ENCODE data around the gene MAPKAPK5. TPM values are rescaled to one million over a fixed set of nuclear protein-coding genes. Genes with fewer than 3 reads are reported as not detected.

The MAPKAPK5 gene
- total and polyA plus RNA-seq, 2 donors (not counting 3 experiments of a cell fraction or from before 2014, with no cell fraction given) = 22.8 to 47.1 TPM

DNA sequence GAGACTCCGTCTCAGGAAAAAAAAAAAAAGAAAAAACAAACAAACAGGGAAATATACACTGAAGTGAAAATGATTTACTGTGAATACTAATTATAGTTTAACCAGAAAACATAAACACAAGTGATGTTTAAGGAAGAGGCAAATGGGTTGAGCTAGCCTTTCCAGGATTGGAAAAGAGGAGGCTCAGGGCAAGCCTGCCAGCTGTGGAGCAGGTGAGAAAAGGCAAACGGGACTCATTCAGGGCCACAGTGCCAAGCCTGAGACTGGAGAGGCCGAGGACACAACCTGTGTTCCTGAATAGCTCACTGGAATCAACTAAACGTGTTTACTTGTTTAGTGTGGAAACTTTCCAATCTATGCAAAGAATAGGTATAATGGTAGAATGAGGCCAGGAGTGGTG is 35.7 kb upstream of the MAPKAPK5 start:
- POLR2A ChIA-PET = no interaction called here
- dilution Hi-C loops (cut with MboI; ENCODE audit: extremely low pct_ligation_motif_present, low sequenced_read_pairs) (loop anchor here (25.0 kb wide), 1 partner anchor 119 kb away; the partner anchor contains the start of genes ACAD10 and BRAP), intact Hi-C loops (cut with micrococcal nuclease) (no loop called here)
- TF ChIP-seq JUN (IDR thresholded peaks at IDR 0.05; ENCODE audit: borderline replicate concordance, insufficient read depth, insufficient read length, low read depth) (no peak), GATA2 (IDR thresholded peaks at IDR 0.05; ENCODE audit: insufficient read depth, insufficient read length, low read depth, low read length) (no peak), EZH2 (IDR thresholded peaks at IDR 0.05; ENCODE audit: borderline replicate concordance, low read depth, low read length, severe bottlenecking) (no peak)
- TF ChIP-seq, protein P1, sequence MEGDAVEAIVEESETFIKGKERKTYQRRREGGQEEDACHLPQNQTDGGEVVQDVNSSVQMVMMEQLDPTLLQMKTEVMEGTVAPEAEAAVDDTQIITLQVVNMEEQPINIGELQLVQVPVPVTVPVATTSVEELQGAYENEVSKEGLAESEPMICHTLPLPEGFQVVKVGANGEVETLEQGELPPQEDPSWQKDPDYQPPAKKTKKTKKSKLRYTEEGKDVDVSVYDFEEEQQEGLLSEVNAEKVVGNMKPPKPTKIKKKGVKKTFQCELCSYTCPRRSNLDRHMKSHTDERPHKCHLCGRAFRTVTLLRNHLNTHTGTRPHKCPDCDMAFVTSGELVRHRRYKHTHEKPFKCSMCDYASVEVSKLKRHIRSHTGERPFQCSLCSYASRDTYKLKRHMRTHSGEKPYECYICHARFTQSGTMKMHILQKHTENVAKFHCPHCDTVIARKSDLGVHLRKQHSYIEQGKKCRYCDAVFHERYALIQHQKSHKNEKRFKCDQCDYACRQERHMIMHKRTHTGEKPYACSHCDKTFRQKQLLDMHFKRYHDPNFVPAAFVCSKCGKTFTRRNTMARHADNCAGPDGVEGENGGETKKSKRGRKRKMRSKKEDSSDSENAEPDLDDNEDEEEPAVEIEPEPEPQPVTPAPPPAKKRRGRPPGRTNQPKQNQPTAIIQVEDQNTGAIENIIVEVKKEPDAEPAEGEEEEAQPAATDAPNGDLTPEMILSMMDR (IDR thresholded peaks at IDR 0.05; ENCODE audit: extremely low read depth in 1 of 2, insufficient read depth in 1 of 2, low read depth in 1 of 2, low read length in 2 of 2) = no peak
- Histone ChIP-seq H3K4me1 (ENCODE audit: control insufficient read depth, extremely low read depth, insufficient read depth, low read length) (no peaks in the 10 kb centered on the region), H3K79me2 (ENCODE audit: control insufficient read depth, insufficient read depth, low read length) (no peaks in the 10 kb centered on the region), H2AFZ (ENCODE audit: low read depth, low read length) (no peak overlapping the region), H3K9me1 (replicated peaks; ENCODE audit: control insufficient read depth, extremely low read depth, insufficient read depth, low read length) (no peaks in the 10 kb centered on the region), H3K27ac (ENCODE audit: insufficient read depth, low read depth, low read length) (no peak overlapping the region), H3K9me3 (replicated peaks; ENCODE audit: control insufficient read depth, insufficient read depth, low read length) (no peaks in the 10 kb centered on the region), H3K9ac (replicated peaks; ENCODE audit: extremely low read depth, insufficient read depth, low read length) (no peak overlapping the region), H3K27me3 (ENCODE audit: control insufficient read depth in 2 of 2, insufficient read depth in 2 of 2, low read length in 2 of 2) (no peaks in the 10 kb centered on the region), H3K36me3 (ENCODE audit: control insufficient read depth in 2 of 2, extremely low read depth in 1 of 2, insufficient read depth in 2 of 2, low read length in 2 of 2) (peaks cover 0 to 15% of the 10 kb centered on the region in 2 experiments), H4K20me1 (replicated peaks; ENCODE audit: control insufficient read depth, extremely low read depth, insufficient read depth, low read length) (no peaks in the 10 kb centered on the region), H3K4me3 (replicated peaks in 1 of 3; ENCODE audit: insufficient read depth in 1 of 3, low read depth in 1 of 3, low read length in 3 of 3) (no peak overlapping the region), H3K4me2 (ENCODE audit: insufficient read depth, low read length) (no peak overlapping the region)
- DNase-seq (ENCODE audit: low read depth, low spot score) (no peak), FAIRE-seq (no peak)
- no TSS peak for BruUV-seq (replicated peaks)
- CTCF ChIA-PET = interaction anchor here (1.1 kb wide), 1 partner anchor 52 kb away, joined by 3 read pairs; no protein-coding TSS in a partner anchor

DNA sequence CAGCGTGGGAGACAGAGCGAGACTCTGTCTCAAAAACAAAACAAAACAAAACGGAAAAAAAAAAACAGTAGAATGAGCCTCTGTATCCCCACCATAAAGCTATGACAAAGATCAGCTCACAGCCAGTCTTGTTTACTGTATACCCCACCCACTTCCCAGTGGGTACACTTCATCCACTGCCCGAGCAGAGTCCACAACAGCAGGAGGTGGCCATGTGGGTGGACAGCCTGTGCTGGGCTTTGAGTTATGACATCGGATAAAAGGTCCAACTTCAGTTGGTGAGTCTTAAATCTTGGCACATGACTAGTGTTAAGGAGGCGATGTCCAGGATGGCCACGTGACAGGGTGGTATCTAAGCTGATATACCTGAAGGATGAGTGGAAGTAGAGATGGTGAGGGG is 34.8 kb upstream of the MAPKAPK5 start:
- no peak overlapping the region for H3K4me2 ChIP-seq (ENCODE audit: insufficient read depth, low read length)
- H3K79me2 ChIP-seq (ENCODE audit: control insufficient read depth, insufficient read depth, low read length) = no peaks in the 10 kb centered on the region
- no peak for FAIRE-seq
- H3K9me1 ChIP-seq (replicated peaks; ENCODE audit: control insufficient read depth, extremely low read depth, insufficient read depth, low read length) = no peaks in the 10 kb centered on the region
- ChIA-PET POLR2A (no interaction called here), CTCF (no interaction called here)
- H3K9me3 ChIP-seq (replicated peaks; ENCODE audit: control insufficient read depth, insufficient read depth, low read length) = no peaks in the 10 kb centered on the region
- no peak overlapping the region for H3K27ac ChIP-seq (ENCODE audit: insufficient read depth, low read depth, low read length)
- dilution Hi-C loops (cut with MboI; ENCODE audit: extremely low pct_ligation_motif_present, low sequenced_read_pairs) = loop anchor here (25.0 kb wide), 1 partner anchor 120 kb away; the partner anchor contains the start of genes ACAD10 and BRAP
- BruUV-seq (replicated peaks) = no TSS peak
- H4K20me1 ChIP-seq (replicated peaks; ENCODE audit: control insufficient read depth, extremely low read depth, insufficient read depth, low read length) = no peaks in the 10 kb centered on the region
- no peak overlapping the region for H3K4me3 ChIP-seq (replicated peaks in 1 of 3; ENCODE audit: insufficient read depth in 1 of 3, low read depth in 1 of 3, low read length in 3 of 3)
- peaks cover 0 to 15% of the 10 kb centered on the region in 2 experiments for H3K36me3 ChIP-seq (ENCODE audit: control insufficient read depth in 2 of 2, extremely low read depth in 1 of 2, insufficient read depth in 2 of 2, low read length in 2 of 2)
- TF ChIP-seq POLR2A (IDR thresholded peaks at IDR 0.05; ENCODE audit: low read depth, low read length) = no peak
- DNase-seq (ENCODE audit: low read depth, low spot score) = no peak
- intact Hi-C loops (cut with micrococcal nuclease) = no loop called here
- H3K27me3 ChIP-seq (ENCODE audit: control insufficient read depth in 2 of 2, insufficient read depth in 2 of 2, low read length in 2 of 2) = no peaks in the 10 kb centered on the region
- H3K9ac ChIP-seq (replicated peaks; ENCODE audit: extremely low read depth, insufficient read depth, low read length) = no peak overlapping the region
- no peaks in the 10 kb centered on the region for H3K4me1 ChIP-seq (ENCODE audit: control insufficient read depth, extremely low read depth, insufficient read depth, low read length)
- H2AFZ ChIP-seq (ENCODE audit: low read depth, low read length) = no peak overlapping the region

All from endothelial cell of umbilical vein (primary cell).